ENCODE measurements around the gene PDE6A. TPM values are rescaled to one million over a fixed set of nuclear protein-coding genes. Genes with fewer than 3 reads are reported as not detected.
"Not testable (repeated sequence)": the region's sequence is repeated elsewhere in the genome, so short reads cannot be mapped to it uniquely, and the experiment has no call there.

Gene PDE6A
- total and polyA plus RNA-seq, 9 of the 15 experiments (the other 6 are each of a cell fraction or from before 2014, with no cell fraction given): 0.01 to 0.04 (median 0.01) TPM; not detected in 6

- Histone ChIP-seq H3K4me2 (ENCODE audit: insufficient read depth, low read length) (peak overlapping the region; percentile 14; the same call in 1 of the 2 replicates), H2AFZ (ENCODE audit: low read depth, low read length) (peak overlapping the region; percentile 71), H3K4me1 (replicated peaks in 1 of 2; ENCODE audit: control insufficient read depth in 2 of 2, insufficient read depth in 2 of 2, low read length in 2 of 2) (peaks cover 29 to 44% of the 10 kb centered on the region in 2 experiments), H3K27ac (ENCODE audit: extremely low read depth, low read depth, low read length) (0 out of 3 replicates have a peak overlapping the region, but pooled peaks have one; percentile 22)
- WGBS (ENCODE audit: insufficient coverage, low coverage, missing lambda C conversion rate): 72% methylated on average over 5 of the region's 6 CpGs
- H3K27me3 ChIP-seq (ENCODE audit: control insufficient read depth in 2 of 2, insufficient read depth in 2 of 2, low read length in 2 of 2); CTCF ChIA-PET (ENCODE audit: low intra/inter-chr PET ratio); H3K9ac ChIP-seq (ENCODE audit: insufficient read depth in 1 of 2, low read depth in 2 of 2, low read length in 2 of 2); ATAC-seq; DNase-seq (ENCODE audit: extremely low read depth in 1 of 4, low spot score in 3 of 4); H3K9me3 ChIP-seq (replicated peaks; ENCODE audit: control insufficient read depth, insufficient read depth, low read depth, low read length); intact Hi-C loops (cut with micrococcal nuclease); H4K20me1 ChIP-seq (replicated peaks; ENCODE audit: control insufficient read depth, insufficient read depth, low read length); H3K4me3 ChIP-seq; H3K9me1 ChIP-seq (ENCODE audit: control insufficient read depth, insufficient read depth, low read length); H3K79me2 ChIP-seq (ENCODE audit: control insufficient read depth, insufficient read depth, low read length); FAIRE-seq; in situ Hi-C loops (cut with MboI); H3K36me3 ChIP-seq (ENCODE audit: control insufficient read depth, insufficient read depth, low read length); POLR2A ChIA-PET; BruUV-seq (replicated peaks); TF ChIP-seq MYC (IDR thresholded peaks at IDR 0.05; ENCODE audit: low read depth, low read length): not testable (repeated sequence)
- TF ChIP-seq ZNF766 (CRISPR knock-in tag; conservative IDR thresholded peaks at IDR 0.05) (peak; percentile 46; the same call in 1 of the 2 replicates), MECOM (CRISPR knock-in tag; IDR thresholded peaks at IDR 0.05) (peak; percentile 62; the same call in 1 of the 2 replicates), GTF2A2 (tag; IDR thresholded peaks at IDR 0.05) (peak; percentile 65; the same call in 1 of the 2 replicates), ZBTB9 (CRISPR knock-in tag; IDR thresholded peaks at IDR 0.05) (0 out of 2 replicates have a peak, but pooled peaks have one; percentile 38), ZNF175 (CRISPR knock-in tag; IDR thresholded peaks at IDR 0.05; ENCODE audit: low read depth) (0 out of 2 replicates have a peak, but pooled peaks have one; percentile 19), ZNF668 (CRISPR knock-in tag; IDR thresholded peaks at IDR 0.05) (peak; percentile 78; the same call in 1 of the 2 replicates), ZNF197 (CRISPR knock-in tag; IDR thresholded peaks at IDR 0.05; ENCODE audit: low read depth) (peak; percentile 81; the same call in 1 of the 2 replicates), MYC (CRISPR knock-in tag; IDR thresholded peaks at IDR 0.05; ENCODE audit: borderline replicate concordance, low read depth) (peak; percentile 86; the same call in 1 of the 2 replicates), ZNF41 (CRISPR knock-in tag; conservative IDR thresholded peaks at IDR 0.05) (peak; percentile 66; the same call in 1 of the 2 replicates), L3MBTL2 (IDR thresholded peaks at IDR 0.05) (peak; percentile 35; the same call in 1 of the 2 replicates), ZNF639 (CRISPR knock-in tag; conservative IDR thresholded peaks at IDR 0.05 in 1 of 2, IDR thresholded peaks at IDR 0.05 in 1 of 2) (peak in 1 of 2 experiments; percentile 67; a peak in 1 of 4 replicates), ZNF449 (CRISPR knock-in tag; IDR thresholded peaks at IDR 0.05) (peak; percentile 46; the same call in 1 of the 2 replicates), ZBTB17 (CRISPR knock-in tag; IDR thresholded peaks at IDR 0.05) (0 out of 2 replicates have a peak, but pooled peaks have one; percentile 39), MEF2D (tag; conservative IDR thresholded peaks at IDR 0.05; ENCODE audit: low read depth) (peak; percentile 55; the same call in 1 of the 2 replicates), ZNF583 (CRISPR knock-in tag; IDR thresholded peaks at IDR 0.05) (peak; percentile 64; the same call in 1 of the 2 replicates), PTTG1 (tag; IDR thresholded peaks at IDR 0.05; ENCODE audit: low read depth) (peak; percentile 81)
Observed at GRCh38 chr5:149943177-149943949, 1.2 kb downstream of the PDE6A start.
